GM18873 (cell line): ENCODE results near the gene GGTLC2.
"Not testable (repeated sequence)": the region's sequence is repeated elsewhere in the genome, so short reads cannot be mapped to it uniquely, and the experiment has no call there.

ENCODE experiments used
- ATAC-seq: cut with Tn5 transposase; IDR thresholded peaks from one replicate; pipeline ENCODE4 v1.9.1; 2021; ENCODE audit warnings: mild to moderate bottlenecking, moderate library complexity, moderate number of reproducible peaks; ENCODE audit not compliant: unreplicated experiment, low FRiP score

Gene GGTLC2

GRCh38 chr22:22666307-22667091 is 22.1 kb downstream of the GGTLC2 start:
- no peak for ATAC-seq

DNA sequence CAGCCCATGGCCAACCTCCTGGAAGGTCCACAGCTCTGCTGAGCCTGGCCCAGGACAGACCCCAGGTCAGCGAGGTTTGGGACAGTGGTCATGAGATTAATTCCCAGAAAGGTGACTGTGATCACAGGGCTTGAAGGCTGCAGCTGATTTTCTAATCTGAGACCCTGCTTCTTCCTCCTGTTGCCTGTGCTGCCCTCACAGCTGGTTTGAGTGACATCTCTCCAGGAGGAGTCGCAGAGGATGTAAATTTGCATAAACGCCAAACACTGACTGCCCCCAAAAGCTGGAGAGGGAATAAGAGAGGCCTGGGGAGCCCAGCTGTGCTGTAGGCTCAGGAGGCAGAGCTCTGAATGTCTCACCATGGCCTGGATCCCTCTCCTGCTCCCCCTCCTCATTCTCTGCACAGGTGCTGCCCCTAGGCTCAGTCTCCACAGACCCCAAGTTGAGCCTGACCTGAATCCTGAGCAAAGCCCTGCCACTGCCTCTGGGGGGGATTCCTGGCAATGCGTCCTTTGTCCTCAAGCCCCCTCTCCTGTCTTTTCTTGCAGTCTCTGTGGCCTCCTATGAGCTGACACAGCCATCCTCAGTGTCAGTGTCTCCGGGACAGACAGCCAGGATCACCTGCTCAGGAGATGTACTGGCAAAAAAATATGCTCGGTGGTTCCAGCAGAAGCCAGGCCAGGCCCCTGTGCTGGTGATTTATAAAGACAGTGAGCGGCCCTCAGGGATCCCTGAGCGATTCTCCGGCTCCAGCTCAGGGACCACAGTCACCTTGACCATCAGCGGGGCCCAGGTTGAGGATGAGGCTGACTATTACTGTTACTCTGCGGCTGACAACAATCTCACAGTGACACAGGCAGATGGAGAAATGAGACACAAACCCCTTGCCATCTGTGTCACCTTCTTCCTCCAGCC is 23.8 kb downstream of the GGTLC2 start:
- ATAC-seq, result no peak

DNA sequence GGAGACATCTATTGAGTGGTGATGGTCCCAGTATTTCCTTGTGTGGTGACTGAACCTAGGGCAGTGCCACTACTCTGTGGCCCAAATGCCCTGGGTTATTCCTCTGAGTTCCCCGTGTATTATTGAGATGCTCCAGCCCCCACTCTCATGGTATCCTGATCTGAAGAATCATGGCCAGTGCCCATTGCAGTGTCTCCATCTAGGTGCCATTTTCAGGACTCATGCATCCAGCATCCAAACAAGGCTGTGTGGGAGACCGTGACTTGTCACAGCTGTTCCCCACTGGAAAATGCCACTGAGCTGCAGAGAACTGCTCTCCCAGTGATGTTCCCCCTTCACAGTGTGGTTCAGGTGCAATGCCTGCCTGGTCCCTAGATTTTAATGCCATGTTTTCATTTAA is 24.7 kb downstream of the GGTLC2 start:
- ATAC-seq, result no peak

DNA sequence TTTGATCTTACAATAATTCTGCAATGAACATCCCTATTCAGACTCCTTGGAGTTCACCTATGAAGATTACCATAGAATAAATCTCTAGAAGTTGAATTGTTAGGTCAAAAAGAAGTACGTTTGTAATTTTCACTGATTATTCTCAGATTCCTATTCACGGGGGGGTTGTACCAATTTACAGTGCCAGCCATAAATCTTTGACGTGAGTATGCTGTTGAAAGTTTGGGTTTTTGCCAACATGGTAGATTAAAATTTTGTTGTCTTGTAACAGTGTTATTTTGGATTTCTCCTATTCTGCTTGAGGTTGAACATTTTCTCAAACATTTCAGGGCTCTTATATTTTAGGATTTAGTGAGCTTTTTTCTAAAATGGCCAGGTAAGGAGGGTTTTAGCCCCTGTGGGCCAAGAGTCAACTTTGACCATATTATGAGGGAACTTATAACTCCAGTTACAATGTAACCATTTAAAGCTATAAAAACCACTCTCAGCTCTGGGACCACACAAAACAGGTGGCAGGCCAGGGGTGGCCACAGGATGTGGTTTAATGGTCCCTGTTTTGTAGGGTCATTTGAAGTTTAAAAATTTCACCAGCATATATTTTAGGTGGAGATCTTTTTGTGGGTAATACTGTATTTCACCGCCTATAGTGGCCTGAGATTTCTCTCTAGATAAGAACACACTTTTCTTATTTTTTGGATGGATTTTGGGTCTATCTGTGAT is 25.8 kb downstream of the GGTLC2 start:
- no peak for ATAC-seq

GRCh38 chr22:22671506-22671905 is 27.1 kb downstream of the GGTLC2 start:
- ATAC-seq, result no peak

GRCh38 chr22:22673099-22673498 is 28.7 kb downstream of the GGTLC2 start:
- no peak for ATAC-seq

GRCh38 chr22:22673628-22674027 is 29.2 kb downstream of the GGTLC2 start:
- no peak for ATAC-seq

DNA sequence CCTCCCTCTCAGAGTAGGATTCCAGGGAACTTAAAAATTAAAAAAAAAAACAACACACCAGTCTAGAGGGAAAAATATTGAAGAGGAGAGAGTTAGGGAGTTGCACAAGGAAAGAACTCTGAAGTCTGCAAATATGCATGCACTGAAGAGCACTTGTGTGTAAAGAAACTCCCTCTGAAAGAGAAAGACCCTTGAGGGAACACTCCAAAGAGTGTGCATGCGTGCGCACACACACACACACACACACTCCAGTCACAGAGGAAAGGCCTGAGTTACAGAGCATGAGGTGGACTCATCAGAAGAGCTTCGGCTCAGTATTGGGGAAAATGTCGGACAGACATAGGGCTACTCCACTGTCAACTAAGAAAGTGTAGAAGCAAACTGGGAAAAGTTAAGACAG is 30.1 kb downstream of the GGTLC2 start:
- no peak for ATAC-seq

GRCh38 chr22:22678970-22679369 is 34.6 kb downstream of the GGTLC2 start:
- no peak for ATAC-seq

DNA sequence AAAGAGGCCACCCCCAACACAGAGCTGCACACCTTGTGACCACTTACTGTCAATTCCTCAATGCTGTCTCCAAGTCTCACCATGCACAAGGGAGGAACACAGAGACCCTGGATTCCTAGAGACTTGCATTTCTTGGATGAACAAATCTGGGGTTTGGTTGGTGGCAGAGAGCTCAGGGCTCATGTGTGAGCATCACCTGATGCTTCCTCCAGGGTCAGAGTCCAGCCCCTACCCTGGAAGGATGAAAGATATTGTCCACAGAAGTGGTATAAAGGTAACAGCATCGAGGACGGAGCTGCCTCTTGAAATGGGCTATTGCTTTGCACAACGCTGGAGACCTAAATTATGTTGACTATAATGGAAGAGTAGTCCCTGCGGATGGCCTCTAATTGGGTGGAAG is 36.0 kb downstream of the GGTLC2 start:
- no peak for ATAC-seq

GRCh38 chr22:22681221-22681739 is 36.9 kb downstream of the GGTLC2 start:
- no peak for ATAC-seq

GRCh38 chr22:22682196-22682595 is 37.8 kb downstream of the GGTLC2 start:
- no peak for ATAC-seq

DNA sequence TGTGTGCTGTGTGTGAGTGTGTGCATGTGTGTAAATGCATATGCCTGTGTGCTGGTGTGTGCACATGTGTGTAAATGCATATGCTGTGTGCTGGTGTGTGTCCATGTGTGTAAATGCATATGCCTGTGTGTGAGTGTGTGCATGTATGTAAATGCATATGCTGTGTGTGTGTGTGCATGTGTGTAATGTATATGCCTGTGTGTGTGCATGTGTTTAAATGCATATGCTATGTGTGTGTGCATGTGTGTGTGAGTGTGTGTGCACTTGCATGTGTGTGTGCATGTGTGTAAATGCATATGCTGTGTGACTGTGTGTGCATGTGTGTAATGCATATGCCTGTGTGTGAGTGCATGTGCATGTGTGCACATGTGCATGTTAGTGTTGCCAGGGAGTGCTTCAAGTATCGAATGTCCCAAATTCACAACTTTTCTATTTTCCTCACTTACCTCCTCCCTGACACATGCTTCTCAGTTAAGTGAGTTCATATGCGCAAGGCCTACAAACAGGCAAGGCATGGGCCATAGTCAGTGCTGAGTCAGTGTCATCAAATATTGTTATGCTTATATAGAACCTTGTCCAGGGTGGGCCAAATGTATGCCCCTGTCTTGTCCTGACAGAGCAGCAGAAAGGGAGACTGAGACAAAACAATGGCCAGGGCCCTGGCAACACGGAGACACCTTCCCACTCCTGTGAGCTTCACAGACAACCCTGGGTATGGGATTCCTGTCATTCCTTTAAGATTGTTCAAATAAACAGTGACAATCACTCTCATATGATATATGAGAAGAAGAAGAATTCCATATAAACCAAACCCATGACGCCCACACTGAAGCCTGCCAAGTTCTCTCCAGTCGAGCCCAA is 38.6 kb downstream of the GGTLC2 start:
- ATAC-seq, result no peak

- ATAC-seq, result no peak
Measured at GRCh38 chr22:22683668-22684361, 39.4 kb downstream of the GGTLC2 start.

DNA sequence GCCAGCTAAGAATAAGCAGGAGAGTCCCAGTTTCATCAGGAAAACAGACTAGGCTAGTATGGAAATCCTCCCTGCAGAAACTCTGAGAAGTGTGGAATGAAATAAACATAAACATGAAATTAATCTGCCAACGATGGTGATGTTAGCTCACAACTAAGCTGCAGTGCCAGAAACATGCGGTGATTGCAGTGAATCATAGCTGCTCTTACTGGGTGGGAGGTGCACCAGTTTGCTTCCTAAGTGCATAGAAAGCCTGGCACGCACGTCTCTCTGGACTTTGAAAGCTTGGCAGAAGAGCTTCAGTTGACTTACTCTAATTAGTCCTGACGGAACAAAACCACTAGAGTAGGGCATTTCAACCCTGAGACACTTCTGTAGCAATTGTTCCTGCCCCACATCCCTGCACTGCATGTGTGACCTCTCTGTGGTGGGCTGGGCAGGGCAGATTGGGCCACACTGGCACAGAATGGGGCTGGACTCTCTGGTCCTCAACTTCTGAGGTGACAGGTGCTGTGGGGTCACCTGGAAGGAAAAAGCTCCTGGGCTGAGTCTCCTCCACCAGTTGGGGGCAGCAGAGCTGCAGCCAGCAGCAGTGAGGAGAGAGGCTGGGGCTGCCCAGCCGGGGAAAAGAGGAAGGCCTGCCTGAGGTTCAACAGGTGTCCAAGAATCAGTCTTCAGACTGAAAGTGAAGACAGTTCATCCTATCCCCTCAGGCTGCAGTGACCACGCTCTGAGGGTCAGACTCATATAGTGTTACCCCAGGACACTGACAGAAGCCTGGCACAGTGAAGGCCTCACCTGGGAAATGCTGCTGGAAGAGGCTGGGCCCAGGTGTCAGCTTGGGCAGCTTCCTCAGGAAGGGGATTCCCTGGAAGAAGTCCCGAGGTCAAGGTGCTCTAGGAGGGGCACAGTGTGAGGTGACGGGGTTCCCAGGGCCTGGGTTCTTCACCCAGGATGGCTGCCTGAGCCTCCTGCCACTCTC is 40.5 kb downstream of the GGTLC2 start:
- ATAC-seq, result no peak

DNA sequence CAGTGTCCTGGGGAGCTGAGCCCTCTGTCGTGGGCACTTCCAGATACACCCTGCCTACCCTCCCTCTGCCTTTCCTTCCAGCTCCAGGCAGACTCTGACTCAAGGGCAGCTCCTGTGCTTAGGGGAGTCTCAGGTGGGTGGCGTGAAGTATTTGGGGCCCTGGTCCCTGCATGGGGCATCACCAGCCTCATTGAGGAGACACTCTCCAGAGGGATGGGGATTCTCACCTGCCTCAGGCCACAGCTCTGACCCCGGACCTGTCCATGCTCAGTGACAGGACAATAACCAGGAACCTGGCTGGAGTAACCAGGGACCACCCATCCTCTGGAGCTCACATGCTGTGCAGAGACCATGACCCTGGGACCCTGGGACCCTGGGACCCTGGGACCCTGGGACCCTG is 41.2 kb downstream of the GGTLC2 start:
- ATAC-seq, result no peak

GRCh38 chr22:22686202-22687115 is 42.0 kb downstream of the GGTLC2 start:
- ATAC-seq, result not testable (repeated sequence)
